Measurements from ENCODE around the gene CREB5. TPM values are rescaled to one million over a fixed set of nuclear protein-coding genes. Genes with fewer than 3 reads are reported as not detected.

The CREB5 gene
- total RNA-seq, 4 donors from 2014 or later, result 6.6 to 18.6 (median 12.6) TPM

- peak overlapping the region in 3 of 4 donors; percentile 40 to 50 (median 49) for H3K27ac ChIP-seq (replicated peaks in 1 of 4)
- WGBS, result 33% methylated on average over 8 of the region's 8 CpGs
- H3K27me3 ChIP-seq, result no peaks in the 10 kb centered on the region
- intact Hi-C loops (cut with DNase I), result loop anchor here (10.0 kb wide), 2 partner anchors 228 to 242 kb away; no protein-coding TSS in a partner anchor
- no peak for DNase-seq (ENCODE audit: extremely low spot score)
- peaks cover 31 to 70% (median 52%) of the 10 kb centered on the region in 4 donors for H3K4me1 ChIP-seq
- no peaks in the 10 kb centered on the region for H3K9me3 ChIP-seq
- peak; percentile 55 to 66 (median 63) for TF ChIP-seq CTCF (IDR thresholded peaks at IDR 0.05)
- no peak for TF ChIP-seq POLR2A (IDR thresholded peaks at IDR 0.05; ENCODE audit: low read depth)
- TF ChIP-seq EP300 (IDR thresholded peaks at IDR 0.05), result no peak
- H3K36me3 ChIP-seq, result no peaks in the 10 kb centered on the region
- H3K4me3 ChIP-seq, result no peak overlapping the region
These were observed 214.4 kb downstream of the CREB5 start for GRCh38 chr7:28626624-28627262.

GRCh38 chr7:28627263-28627653 lies 214.9 kb downstream of the CREB5 start:
- no peaks in the 10 kb centered on the region for H3K27me3 ChIP-seq
- no peak for DNase-seq (ENCODE audit: extremely low spot score)
- no peaks in the 10 kb centered on the region for H3K9me3 ChIP-seq
- no peaks in the 10 kb centered on the region for H3K36me3 ChIP-seq
- no peak overlapping the region for H3K4me3 ChIP-seq
- intact Hi-C loops (cut with DNase I), result loop anchor here (10.0 kb wide), 2 partner anchors 228 to 242 kb away; no protein-coding TSS in a partner anchor
- peak in 1 of 2 donors; percentile 34 for TF ChIP-seq POLR2AphosphoS5 (IDR thresholded peaks at IDR 0.05)
- TF ChIP-seq POLR2A (IDR thresholded peaks at IDR 0.05; ENCODE audit: low read depth), result no peak
- no peak for TF ChIP-seq CTCF (IDR thresholded peaks at IDR 0.05)
- H3K4me1 ChIP-seq, result peaks cover 31 to 70% (median 52%) of the 10 kb centered on the region in 4 donors
- peak overlapping the region in 3 of 4 donors; percentile 40 to 50 (median 49) for H3K27ac ChIP-seq (replicated peaks in 1 of 4)
- 78% methylated on average over 5 of the region's 5 CpGs for WGBS

- Histone ChIP-seq H3K27me3 (no peaks in the 10 kb centered on the region), H3K4me3 (no peak overlapping the region), H3K36me3 (no peaks in the 10 kb centered on the region), H3K4me1 (peaks cover 31 to 63% (median 50%) of the 10 kb centered on the region in 4 donors), H3K27ac (replicated peaks in 1 of 4) (peak overlapping the region in 3 of 4 donors; percentile 40 to 50 (median 49)), H3K9me3 (no peaks in the 10 kb centered on the region)
- no peak for DNase-seq (ENCODE audit: extremely low spot score)
- TF ChIP-seq POLR2A (IDR thresholded peaks at IDR 0.05; ENCODE audit: low read depth), result no peak
- no peak for TF ChIP-seq EP300 (IDR thresholded peaks at IDR 0.05)
- no peak for TF ChIP-seq CTCF (IDR thresholded peaks at IDR 0.05)
- no peak for TF ChIP-seq POLR2AphosphoS5 (IDR thresholded peaks at IDR 0.05)
- WGBS, result 76% methylated on average over 4 of the region's 4 CpGs
- intact Hi-C loops (cut with DNase I), result loop anchor here (10.0 kb wide), 2 partner anchors 227 to 243 kb away; no protein-coding TSS in a partner anchor
These were observed 215.6 kb downstream of the CREB5 start for GRCh38 chr7:28627896-28628295.

GRCh38 chr7:28629216-28629842 lies 217.0 kb downstream of the CREB5 start:
- peak overlapping the region; percentile 17 to 57 (median 37) for H3K27ac ChIP-seq (replicated peaks in 1 of 4)
- 39% methylated on average over 4 of the region's 4 CpGs for WGBS
- DNase-seq (ENCODE audit: extremely low spot score), result no peak
- H3K4me3 ChIP-seq, result no peak overlapping the region
- H3K4me1 ChIP-seq, result peaks cover 31 to 49% (median 39%) of the 10 kb centered on the region in 4 donors
- intact Hi-C loops (cut with DNase I), result loop anchor here (10.0 kb wide), 2 partner anchors 225 to 245 kb away; no protein-coding TSS in a partner anchor
- no peaks in the 10 kb centered on the region for H3K36me3 ChIP-seq
- H3K9me3 ChIP-seq, result no peaks in the 10 kb centered on the region
- no peaks in the 10 kb centered on the region for H3K27me3 ChIP-seq
- TF ChIP-seq EP300 (IDR thresholded peaks at IDR 0.05), result no peak
- TF ChIP-seq POLR2A (IDR thresholded peaks at IDR 0.05; ENCODE audit: low read depth), result no peak
- TF ChIP-seq CTCF (IDR thresholded peaks at IDR 0.05), result no peak
- TF ChIP-seq POLR2AphosphoS5 (IDR thresholded peaks at IDR 0.05), result no peak

All from esophagus muscularis mucosa (tissue), 4 donors.